K562 (cell line): Measurements from ENCODE around the gene TMED4. TPM values are rescaled to one million over a fixed set of nuclear protein-coding genes. Genes with fewer than 3 reads are reported as not detected.

ENCODE experiments used
- BRCA1 ChIP-seq, 2 experiments: fragments of 450-650 bp in 1 of 2; sonication (generic) in 1 of 2; formaldehyde crosslinking in 1 of 2; IDR thresholded peaks; 2 replicates each; pipeline versions ENCODE4 v1.5.0 to v1.6.1; 2017 to 2020; ENCODE audit warnings: mild to moderate bottlenecking in 1 of 2, missing genetic modification reagents in 1 of 2
- CBFA2T3 ChIP-seq: fragments of 450-650 bp; IDR thresholded peaks from 2 replicates; pipeline ENCODE4 v1.6.1; 2017
- CCAR2 ChIP-seq: fragments of 200-400 bp; formaldehyde crosslinking; IDR thresholded peaks from 2 replicates; pipeline ENCODE4 v1.6.1; 2017; ENCODE audit warnings: mild to moderate bottlenecking, low read depth, low read length
- ETV6 ChIP-seq, 3 experiments: fragments of 150-350 bp in 1 of 3; sonication (generic) in 1 of 3; formaldehyde crosslinking in 1 of 3; IDR thresholded peaks; 2 replicates each; pipeline versions ENCODE4 v1.6.1 to v1.8.0; 2014 to 2022; ENCODE audit warnings: borderline replicate concordance in 2 of 3, low read depth in 2 of 3, antibody characterized with exemption in 1 of 3, low read length in 1 of 3, mild to moderate bottlenecking in 1 of 3, missing genetic modification reagents in 1 of 3
- HDAC3 ChIP-seq: fragments of 450-650 bp; IDR thresholded peaks from 2 replicates; pipeline ENCODE4 v1.6.1; 2018; ENCODE audit warnings: borderline replicate concordance, mild to moderate bottlenecking, moderate library complexity; ENCODE audit not compliant: partially characterized antibody
- JUN ChIP-seq, 2 experiments: sonication (generic) in 1 of 2; formaldehyde crosslinking in 1 of 2; IDR thresholded peaks; 2 replicates each; pipeline versions ENCODE4 v1.6.1 to v1.8.0; 2012 to 2022; ENCODE audit warnings: borderline replicate concordance in 2 of 2, mild to moderate bottlenecking in 2 of 2, improper control_type of control experiment in 1 of 2, low read depth in 1 of 2, low read length in 1 of 2, missing genetic modification reagents in 1 of 2
- MCM5 ChIP-seq: fragments of 450-650 bp; IDR thresholded peaks from 2 replicates; pipeline ENCODE4 v1.6.1; 2016; ENCODE audit warnings: low read depth
- MTF1 ChIP-seq: fragments of 250-450 bp; sonication (Bioruptor Pico); IDR thresholded peaks from 2 replicates; pipeline ENCODE4 v1.9.0; 2021; ENCODE audit warnings: moderate library complexity, mild to moderate bottlenecking, inconsistent platforms, borderline replicate concordance
- NR2C1 ChIP-seq, 2 experiments: fragments of 450-650 bp; IDR thresholded peaks; 2 replicates each; pipeline ENCODE4 v1.6.1; 2017; ENCODE audit warnings: mild to moderate bottlenecking in 2 of 2, antibody characterized with exemption in 1 of 2, inconsistent platforms in 1 of 2, missing compliant biosample characterization in 1 of 2, missing genetic modification characterization in 1 of 2
- SAFB ChIP-seq: fragments of 200-400 bp; formaldehyde crosslinking; IDR thresholded peaks from 2 replicates; pipeline ENCODE4 v1.6.1; 2017; ENCODE audit warnings: low read depth, low read length, borderline replicate concordance
- STAT5B ChIP-seq: fragments of 250-450 bp; sonication (Bioruptor Pico); IDR thresholded peaks from 2 replicates; pipeline ENCODE4 v1.8.0; 2021; ENCODE audit warnings: mild to moderate bottlenecking, inconsistent platforms
- TBP ChIP-seq: optimal IDR thresholded peaks from 2 replicates; pipeline ENCODE3; 2011; ENCODE audit warnings: low read depth, low read length, improper control_type of control experiment
- XRCC3 ChIP-seq: fragments of 450-650 bp; IDR thresholded peaks from 2 replicates; pipeline ENCODE4 v1.6.1; 2017; ENCODE audit warnings: mild to moderate bottlenecking, moderate library complexity
- polyA plus RNA-seq, 8 experiments: library from polyadenylated mRNA; depleted of rRNA in 4 of 8; stranded (reverse) in 5 of 8; unstranded in 3 of 8; fragments of >200 nt; fragmentation: Nextera tagmentation in 2 of 8; fragmentation: Illumina TruSeq in 1 of 8; extraction: Ambion mirVana in 2 of 8; extraction: Trizol in 1 of 8; gene quantifications; 2 replicates each; pipeline versions ENCODE4 v1.2.1 to v1.2.3, GENCODE V29; 2011 to 2014; ENCODE audit warnings: inconsistent platforms in 1 of 8, missing spikeins in 1 of 8
- total RNA-seq, 7 experiments: library from RNA; depleted of rRNA in 6 of 7; stranded (reverse); fragments of >200 nt in 6 of 7; fragmentation: Illumina TruSeq in 2 of 7; extraction: Trizol in 2 of 7; gene quantifications; 2 replicates each; pipeline versions ENCODE4 v1.2.1 to v1.2.3, GENCODE V29; 2011 to 2021; ENCODE audit warnings: low replicate concordance in 1 of 7
- TF ChIP-seq, protein P1 (sequence below): fragments of 200-400 bp; formaldehyde crosslinking; IDR thresholded peaks from 2 replicates; pipeline ENCODE4 v1.6.1; 2017; ENCODE audit warnings: mild to moderate bottlenecking, low read depth, low read length, moderate library complexity
- TF ChIP-seq, protein P2 (sequence below), 2 experiments: fragments of 450-650 bp; conservative IDR thresholded peaks; 2 replicates each; pipeline ENCODE4 v1.6.1; 2017; ENCODE audit warnings: mild to moderate bottlenecking in 2 of 2, moderate library complexity in 2 of 2
- TF ChIP-seq, protein P3 (sequence below): fragments of 450-650 bp; IDR thresholded peaks from 2 replicates; pipeline ENCODE4 v1.6.1; 2016
- TF ChIP-seq, protein P4 (sequence below): fragments of 150-350 bp; conservative IDR thresholded peaks from 2 replicates; pipeline ENCODE4 v1.6.1; 2014; ENCODE audit warnings: low read length

Gene TMED4
- total and polyA plus RNA-seq, 9 of the 15 experiments (the other 6 are each of a cell fraction or from before 2014, with no cell fraction given) = 20.3 to 64.0 (median 42.1) TPM

DNA sequence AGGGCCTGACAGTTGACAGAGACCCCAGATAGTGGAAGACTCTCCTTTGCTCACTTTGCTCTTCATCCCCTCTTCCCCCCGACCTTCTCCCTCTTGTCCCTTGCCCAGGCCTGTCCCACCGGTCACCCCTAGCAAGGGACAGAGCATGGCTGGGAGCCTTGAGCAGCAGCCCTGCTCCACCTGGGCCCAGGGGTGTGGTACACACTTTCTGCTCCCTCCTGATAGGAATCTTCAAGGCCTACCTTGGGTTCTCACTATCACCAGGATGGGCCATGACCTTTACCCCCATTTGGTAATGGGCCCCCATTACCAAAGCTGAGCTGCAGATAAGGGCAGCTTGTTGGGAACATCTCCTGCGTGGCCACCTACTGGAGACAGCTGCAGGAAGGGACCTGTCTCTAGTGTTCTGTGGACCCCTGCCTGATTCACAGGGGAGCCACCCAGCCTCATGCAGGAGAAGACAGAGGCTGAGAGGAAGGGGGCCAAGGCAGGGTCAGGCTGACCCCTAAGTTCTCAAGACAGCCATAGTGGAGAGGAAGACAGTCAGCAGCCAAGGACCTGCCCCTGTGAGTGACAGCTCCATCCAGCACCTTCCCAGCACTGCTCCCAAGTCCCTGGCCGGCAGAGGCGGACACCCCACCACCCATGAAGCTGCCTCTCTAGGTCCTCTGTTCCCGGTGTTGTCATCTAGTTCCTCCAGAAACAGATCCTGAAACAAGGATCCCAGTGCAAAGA is 40.0 kb downstream of the TMED4 start (continued):
- TF ChIP-seq, protein P1, sequence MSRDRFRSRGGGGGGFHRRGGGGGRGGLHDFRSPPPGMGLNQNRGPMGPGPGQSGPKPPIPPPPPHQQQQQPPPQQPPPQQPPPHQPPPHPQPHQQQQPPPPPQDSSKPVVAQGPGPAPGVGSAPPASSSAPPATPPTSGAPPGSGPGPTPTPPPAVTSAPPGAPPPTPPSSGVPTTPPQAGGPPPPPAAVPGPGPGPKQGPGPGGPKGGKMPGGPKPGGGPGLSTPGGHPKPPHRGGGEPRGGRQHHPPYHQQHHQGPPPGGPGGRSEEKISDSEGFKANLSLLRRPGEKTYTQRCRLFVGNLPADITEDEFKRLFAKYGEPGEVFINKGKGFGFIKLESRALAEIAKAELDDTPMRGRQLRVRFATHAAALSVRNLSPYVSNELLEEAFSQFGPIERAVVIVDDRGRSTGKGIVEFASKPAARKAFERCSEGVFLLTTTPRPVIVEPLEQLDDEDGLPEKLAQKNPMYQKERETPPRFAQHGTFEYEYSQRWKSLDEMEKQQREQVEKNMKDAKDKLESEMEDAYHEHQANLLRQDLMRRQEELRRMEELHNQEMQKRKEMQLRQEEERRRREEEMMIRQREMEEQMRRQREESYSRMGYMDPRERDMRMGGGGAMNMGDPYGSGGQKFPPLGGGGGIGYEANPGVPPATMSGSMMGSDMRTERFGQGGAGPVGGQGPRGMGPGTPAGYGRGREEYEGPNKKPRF = no peak
- TF ChIP-seq MTF1 (CRISPR knock-in tag) = no peak
- TF ChIP-seq, protein P2, sequence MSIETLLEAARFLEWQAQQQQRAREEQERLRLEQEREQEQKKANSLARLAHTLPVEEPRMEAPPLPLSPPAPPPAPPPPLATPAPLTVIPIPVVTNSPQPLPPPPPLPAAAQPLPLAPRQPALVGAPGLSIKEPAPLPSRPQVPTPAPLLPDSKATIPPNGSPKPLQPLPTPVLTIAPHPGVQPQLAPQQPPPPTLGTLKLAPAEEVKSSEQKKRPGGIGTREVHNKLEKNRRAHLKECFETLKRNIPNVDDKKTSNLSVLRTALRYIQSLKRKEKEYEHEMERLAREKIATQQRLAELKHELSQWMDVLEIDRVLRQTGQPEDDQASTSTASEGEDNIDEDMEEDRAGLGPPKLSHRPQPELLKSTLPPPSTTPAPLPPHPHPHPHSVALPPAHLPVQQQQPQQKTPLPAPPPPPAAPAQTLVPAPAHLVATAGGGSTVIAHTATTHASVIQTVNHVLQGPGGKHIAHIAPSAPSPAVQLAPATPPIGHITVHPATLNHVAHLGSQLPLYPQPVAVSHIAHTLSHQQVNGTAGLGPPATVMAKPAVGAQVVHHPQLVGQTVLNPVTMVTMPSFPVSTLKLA (conservative IDR thresholded peaks at IDR 0.05) = no peak
- no peak for TF ChIP-seq MCM5
- TF ChIP-seq XRCC3 = no peak
- TF ChIP-seq, protein P3, sequence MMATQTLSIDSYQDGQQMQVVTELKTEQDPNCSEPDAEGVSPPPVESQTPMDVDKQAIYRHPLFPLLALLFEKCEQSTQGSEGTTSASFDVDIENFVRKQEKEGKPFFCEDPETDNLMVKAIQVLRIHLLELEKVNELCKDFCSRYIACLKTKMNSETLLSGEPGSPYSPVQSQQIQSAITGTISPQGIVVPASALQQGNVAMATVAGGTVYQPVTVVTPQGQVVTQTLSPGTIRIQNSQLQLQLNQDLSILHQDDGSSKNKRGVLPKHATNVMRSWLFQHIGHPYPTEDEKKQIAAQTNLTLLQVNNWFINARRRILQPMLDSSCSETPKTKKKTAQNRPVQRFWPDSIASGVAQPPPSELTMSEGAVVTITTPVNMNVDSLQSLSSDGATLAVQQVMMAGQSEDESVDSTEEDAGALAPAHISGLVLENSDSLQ = peak; percentile 64
- TF ChIP-seq JUN (IDR thresholded peaks at IDR 0.05; ENCODE audit: borderline replicate concordance, low read depth, low read length) = no peak
- no peak for TF ChIP-seq JUN (CRISPR knock-in tag; IDR thresholded peaks at IDR 0.05; ENCODE audit: borderline replicate concordance)
- TF ChIP-seq CCAR2 = no peak
- no peak for TF ChIP-seq TBP
- TF ChIP-seq, protein P4, sequence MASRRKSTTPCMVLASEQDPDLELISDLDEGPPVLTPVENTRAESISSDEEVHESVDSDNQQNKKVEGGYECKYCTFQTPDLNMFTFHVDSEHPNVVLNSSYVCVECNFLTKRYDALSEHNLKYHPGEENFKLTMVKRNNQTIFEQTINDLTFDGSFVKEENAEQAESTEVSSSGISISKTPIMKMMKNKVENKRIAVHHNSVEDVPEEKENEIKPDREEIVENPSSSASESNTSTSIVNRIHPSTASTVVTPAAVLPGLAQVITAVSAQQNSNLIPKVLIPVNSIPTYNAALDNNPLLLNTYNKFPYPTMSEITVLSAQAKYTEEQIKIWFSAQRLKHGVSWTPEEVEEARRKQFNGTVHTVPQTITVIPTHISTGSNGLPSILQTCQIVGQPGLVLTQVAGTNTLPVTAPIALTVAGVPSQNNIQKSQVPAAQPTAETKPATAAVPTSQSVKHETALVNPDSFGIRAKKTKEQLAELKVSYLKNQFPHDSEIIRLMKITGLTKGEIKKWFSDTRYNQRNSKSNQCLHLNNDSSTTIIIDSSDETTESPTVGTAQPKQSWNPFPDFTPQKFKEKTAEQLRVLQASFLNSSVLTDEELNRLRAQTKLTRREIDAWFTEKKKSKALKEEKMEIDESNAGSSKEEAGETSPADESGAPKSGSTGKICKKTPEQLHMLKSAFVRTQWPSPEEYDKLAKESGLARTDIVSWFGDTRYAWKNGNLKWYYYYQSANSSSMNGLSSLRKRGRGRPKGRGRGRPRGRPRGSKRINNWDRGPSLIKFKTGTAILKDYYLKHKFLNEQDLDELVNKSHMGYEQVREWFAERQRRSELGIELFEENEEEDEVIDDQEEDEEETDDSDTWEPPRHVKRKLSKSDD = no peak
- TF ChIP-seq SAFB = no peak
- TF ChIP-seq ETV6 (IDR thresholded peaks at IDR 0.05; ENCODE audit: borderline replicate concordance in 1 of 2, low read depth in 2 of 2, low read length in 1 of 2) = no peak
- no peak for TF ChIP-seq ETV6 (CRISPR knock-in tag; IDR thresholded peaks at IDR 0.05; ENCODE audit: borderline replicate concordance)
- no peak for TF ChIP-seq HDAC3
- TF ChIP-seq CBFA2T3 = 0 out of 2 replicates have a peak, but pooled peaks have one; percentile 31
- TF ChIP-seq NR2C1 (IDR thresholded peaks at IDR 0.05) = peak; percentile 50; the same call in 1 of the 2 replicates
- no peak; the same call in 1 of the 2 replicates for TF ChIP-seq NR2C1 (tag; IDR thresholded peaks at IDR 0.05)
- TF ChIP-seq BRCA1 (IDR thresholded peaks at IDR 0.05) = no peak
- no peak for TF ChIP-seq BRCA1 (CRISPR knock-in tag; IDR thresholded peaks at IDR 0.05)
- no peak for TF ChIP-seq STAT5B
